ENCODE measurements around the gene POLE2.
A peak's percentile ranks its signal among the peaks of the same experiment; 100 is the strongest.

Gene POLE2

DNA sequence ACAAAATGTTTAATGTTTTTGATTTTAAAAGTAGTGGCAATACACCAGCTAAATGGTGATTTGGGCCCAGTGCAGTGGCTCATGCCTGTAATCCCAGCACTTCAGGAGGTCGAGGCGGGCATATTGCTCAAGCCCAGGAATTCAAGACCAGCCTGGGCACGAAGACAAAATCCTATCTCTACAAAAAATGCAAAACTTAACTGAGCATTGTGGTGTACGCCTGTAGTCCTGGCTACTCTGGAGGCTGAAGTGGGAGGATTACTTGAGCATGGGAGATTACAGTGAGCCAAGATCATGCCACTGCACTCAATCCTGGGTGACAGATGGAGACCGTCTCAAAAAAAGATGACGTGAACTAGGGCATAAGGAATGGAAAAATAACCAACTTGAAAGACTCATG lies 72.2 kb downstream of the POLE2 start:
- DNase-seq: no peak

DNA sequence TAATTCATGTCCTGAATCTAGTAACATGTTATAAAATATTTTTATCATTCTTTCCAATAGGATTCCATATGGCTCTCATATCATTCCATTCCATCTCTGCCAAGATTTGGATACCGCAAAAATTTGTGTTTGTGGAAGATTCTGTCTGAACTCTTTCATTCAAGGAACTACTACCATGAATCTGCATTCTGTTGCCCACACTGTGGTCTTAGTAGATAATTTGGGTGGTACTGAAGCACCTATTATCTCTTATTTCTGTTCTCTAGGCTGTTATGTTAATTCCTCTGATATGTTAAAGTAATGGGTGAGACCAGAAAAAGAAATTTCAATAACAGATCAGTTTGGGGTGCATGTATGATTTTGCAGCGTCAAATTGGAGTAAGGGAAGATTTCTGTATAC lies 73.8 kb downstream of the POLE2 start:
- DNase-seq: no peak

DNA sequence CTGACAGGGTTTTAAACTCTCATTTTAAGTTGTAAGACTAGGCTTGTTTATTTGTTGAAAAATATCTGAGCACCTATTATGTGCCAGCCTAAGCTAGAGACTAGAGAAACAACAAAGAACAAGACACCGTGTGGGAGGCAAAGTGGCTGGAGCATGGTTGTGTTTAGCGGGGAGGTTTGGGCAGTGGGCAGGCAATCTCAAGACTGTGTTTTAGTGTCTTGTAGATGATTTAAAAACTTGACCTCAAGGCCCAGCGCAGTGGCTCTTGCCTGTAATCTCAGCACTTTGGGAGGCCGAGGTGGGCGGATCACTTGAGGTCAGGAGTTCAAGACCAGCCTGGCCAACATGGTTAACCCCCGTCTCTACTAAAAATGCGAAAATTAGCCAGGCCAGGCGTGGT lies 75.3 kb downstream of the POLE2 start:
- no peak for DNase-seq

DNA sequence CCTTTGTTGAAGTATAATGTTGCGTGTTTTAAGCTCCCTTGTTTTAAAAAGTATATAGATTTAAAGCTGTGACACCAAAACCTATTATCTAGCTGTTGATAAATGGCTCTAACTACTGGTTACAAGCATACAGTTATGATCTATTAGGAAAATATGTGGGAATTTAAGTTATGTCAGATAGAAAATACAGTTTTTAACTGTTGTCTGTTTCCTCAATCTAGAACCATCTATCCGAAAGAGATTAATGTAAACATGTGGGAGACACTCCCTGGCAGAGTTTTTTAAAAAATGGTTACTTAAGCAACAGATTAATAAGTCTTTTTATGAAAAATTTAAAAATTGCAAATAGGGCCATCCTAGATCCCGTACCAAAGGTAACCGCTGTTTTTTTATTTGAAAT lies 75.8 kb downstream of the POLE2 start:
- DNase-seq: no peak

DNA sequence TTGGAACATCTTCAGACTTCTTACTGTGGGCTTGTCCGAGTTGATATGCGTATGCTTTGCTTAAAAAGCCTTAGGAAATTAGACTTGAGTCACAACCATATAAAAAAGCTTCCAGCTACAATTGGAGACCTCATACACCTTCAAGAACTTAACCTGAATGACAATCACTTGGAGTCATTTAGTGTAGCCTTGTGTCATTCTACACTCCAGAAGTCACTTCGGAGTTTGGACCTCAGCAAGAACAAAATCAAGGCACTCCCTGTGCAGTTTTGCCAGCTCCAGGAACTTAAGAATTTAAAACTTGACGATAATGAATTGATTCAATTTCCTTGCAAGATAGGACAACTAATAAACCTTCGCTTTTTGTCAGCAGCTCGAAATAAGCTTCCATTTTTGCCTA lies 80.4 kb downstream of the POLE2 start:
- no peak for DNase-seq

DNA sequence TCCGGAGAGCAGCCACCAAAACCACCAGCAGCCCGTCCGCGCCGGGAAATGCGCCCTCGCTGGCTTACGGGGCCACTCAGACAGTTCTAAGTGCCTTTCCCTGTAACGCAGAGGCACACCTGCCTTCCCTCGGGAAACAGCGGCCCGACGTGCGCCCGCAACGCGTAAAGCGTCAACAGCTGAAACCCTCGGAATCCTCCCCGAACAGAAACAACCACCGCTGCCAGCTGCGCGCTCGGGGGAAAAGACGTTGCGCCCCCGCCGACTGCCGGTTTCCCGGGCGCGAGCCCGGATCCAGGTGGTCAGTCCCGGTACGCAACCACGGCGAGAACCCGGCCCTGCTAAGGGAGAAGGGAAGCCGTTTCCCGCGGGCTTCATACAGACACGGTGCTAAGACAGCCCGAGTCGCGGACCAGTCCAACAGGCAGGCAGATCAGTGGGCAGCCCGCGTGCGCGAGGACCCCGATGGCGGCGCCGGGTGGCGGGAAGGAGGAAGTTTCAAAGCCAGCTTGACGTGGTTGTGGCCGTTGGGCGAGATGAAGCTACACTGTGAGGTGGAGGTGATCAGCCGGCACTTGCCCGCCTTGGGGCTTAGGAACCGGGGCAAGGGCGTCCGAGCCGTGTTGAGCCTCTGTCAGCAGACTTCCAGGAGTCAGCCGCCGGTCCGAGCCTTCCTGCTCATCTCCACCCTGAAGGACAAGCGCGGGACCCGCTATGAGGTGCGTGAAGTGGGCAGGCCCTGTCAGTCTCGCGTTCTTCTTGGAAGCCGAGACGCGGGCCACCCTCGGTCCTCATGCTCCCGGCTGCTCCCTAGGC lies 89.3 kb downstream of the POLE2 start, which contains the start of gene LRR1:
Gene LRR1 (plus strand): TSS at position 456 of the 816 bp plus-strand sequence. CDS start 81 bp downstream, at position 537.
- DNase-seq: peak; percentile 71 to 76

DNA sequence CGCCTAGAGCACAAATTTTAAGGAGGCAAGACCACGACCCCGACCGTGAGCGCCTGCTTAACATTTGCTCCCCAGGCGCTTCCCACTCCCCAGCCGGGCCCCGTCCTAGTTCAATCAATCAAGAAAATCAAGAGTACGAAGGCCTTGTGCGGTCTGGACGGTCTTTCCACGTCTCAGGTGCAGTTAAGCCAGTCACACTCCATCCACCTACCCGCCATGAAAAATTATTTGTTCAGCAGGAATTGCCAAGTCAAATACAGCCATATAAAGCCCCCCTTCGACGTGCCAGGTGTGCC lies 89.9 kb downstream of the POLE2 start:
- DNase-seq: no peak

DNA sequence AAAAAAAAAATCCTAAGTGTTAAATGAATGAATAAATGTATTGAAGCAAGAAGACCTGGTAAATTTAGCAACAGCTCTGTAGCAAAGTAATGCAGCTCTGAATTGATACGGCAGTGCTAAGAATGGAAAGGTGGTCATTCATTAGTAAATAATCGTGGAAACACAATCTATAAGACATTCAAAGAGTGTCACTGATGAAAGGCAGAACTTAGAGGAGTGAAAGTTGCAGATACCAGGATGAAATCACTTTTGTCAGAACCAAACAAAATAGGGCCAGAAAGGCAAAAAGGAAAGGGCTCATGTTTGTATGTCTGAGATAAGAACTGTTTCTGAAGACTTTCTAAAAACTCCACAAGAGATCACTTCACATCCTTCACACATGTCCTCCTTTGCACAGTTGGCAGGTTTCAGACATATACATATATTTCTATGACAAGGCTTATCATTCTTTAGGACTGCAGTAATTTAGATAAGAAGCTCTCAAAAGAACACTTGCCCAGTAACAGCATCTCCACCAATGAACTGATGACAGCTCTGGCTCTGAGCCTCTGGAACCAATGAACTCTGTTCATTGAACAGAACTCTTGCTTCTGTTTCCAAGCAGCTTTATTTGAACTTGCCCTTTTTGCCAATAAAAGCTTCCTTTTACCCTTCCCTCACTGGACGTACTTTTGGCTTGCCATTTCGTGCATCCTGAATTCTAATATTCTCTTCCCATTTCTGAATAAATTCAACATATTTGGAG lies 93.5 kb downstream of the POLE2 start:
- no peak for DNase-seq
